Fibroblast of the aortic adventitia (primary cell): ENCODE results near the gene KRTAP16-1. TPM values are rescaled to one million over a fixed set of nuclear protein-coding genes. Genes with fewer than 3 reads are reported as not detected.

Experiments used
- DNase-seq: peaks from one replicate; pipeline ENCODE4 v3.0.0-alpha.2; 2010; ENCODE audit warnings: low read depth
- H3K4me3 ChIP-seq: 2 replicates; pipeline ENCODE4 v1.5.1; 2011; ENCODE audit warnings: low read depth, mild to moderate bottlenecking, control low read depth, low read length, moderate library complexity
- total RNA-seq: library from RNA; depleted of rRNA; stranded (reverse); fragments of >200 nt; gene quantifications from 2 replicates; pipeline ENCODE4 v1.2.3, GENCODE V29; 2012; ENCODE audit warnings: low replicate concordance
- TF ChIP-seq, protein P1 (sequence below): IDR thresholded peaks from 2 replicates; pipeline ENCODE4 v1.5.1; 2011; ENCODE audit warnings: mild to moderate bottlenecking, low read length, control low read depth, inconsistent platforms; ENCODE audit not compliant: insufficient read depth

KRTAP16-1 gene
- total RNA-seq, 1 donor: not detected

DNA sequence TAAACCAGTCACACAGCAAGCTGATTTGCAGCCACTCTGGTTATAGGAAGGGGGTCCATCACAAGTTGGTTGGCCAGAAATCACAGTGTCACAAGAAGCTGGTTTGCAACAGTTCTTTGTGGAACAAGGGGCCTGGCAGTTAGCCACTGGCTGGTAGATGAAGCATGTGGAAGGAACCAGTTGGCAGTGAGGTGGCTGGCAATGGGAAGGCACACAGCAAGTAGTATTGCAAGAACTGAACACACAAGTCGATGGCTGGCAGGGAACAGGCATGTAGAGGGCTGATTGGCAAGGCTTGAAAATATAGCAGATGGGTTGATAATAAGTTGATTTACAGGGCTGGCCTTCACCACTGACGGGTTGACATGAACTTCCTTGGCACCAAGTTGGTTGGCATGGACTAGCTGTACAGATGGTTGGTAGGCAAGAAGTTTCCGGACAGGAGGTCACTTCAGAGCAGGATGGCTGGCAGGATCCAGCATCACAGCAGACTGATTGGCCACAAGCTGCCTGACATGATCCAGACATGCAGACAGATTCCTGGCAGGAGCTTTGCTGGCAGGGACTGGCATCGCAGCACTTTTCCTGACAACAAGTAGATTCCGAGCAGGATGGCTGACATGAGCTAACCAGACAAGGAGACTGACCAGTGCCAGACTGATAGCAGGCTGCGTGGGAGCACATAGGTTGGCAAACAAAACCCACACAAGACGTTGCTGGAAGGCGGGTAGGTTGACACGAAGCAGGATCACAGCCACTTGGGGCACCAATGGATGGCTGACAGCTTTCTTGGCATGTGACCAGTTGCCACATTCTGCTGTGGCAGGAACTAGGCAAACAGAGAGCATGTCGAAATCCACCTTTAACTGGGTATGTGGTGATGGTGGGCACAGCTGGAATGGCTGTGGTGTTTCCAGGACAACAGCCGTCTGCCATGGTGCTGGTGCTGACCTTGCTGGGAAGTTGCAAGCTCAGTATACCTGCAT, 6.9 kb downstream of the KRTAP16-1 start, which contains the start of gene KRTAP29-1:
Gene KRTAP29-1 (minus strand): TSS at position 936 of the 986 bp plus-strand sequence. CDS start 0 bp downstream, at position 936.
- no peak for DNase-seq
- H3K4me3 ChIP-seq: no peak within 1 kb of the TSS
- TF ChIP-seq, protein P1, sequence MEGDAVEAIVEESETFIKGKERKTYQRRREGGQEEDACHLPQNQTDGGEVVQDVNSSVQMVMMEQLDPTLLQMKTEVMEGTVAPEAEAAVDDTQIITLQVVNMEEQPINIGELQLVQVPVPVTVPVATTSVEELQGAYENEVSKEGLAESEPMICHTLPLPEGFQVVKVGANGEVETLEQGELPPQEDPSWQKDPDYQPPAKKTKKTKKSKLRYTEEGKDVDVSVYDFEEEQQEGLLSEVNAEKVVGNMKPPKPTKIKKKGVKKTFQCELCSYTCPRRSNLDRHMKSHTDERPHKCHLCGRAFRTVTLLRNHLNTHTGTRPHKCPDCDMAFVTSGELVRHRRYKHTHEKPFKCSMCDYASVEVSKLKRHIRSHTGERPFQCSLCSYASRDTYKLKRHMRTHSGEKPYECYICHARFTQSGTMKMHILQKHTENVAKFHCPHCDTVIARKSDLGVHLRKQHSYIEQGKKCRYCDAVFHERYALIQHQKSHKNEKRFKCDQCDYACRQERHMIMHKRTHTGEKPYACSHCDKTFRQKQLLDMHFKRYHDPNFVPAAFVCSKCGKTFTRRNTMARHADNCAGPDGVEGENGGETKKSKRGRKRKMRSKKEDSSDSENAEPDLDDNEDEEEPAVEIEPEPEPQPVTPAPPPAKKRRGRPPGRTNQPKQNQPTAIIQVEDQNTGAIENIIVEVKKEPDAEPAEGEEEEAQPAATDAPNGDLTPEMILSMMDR: no peak

DNA sequence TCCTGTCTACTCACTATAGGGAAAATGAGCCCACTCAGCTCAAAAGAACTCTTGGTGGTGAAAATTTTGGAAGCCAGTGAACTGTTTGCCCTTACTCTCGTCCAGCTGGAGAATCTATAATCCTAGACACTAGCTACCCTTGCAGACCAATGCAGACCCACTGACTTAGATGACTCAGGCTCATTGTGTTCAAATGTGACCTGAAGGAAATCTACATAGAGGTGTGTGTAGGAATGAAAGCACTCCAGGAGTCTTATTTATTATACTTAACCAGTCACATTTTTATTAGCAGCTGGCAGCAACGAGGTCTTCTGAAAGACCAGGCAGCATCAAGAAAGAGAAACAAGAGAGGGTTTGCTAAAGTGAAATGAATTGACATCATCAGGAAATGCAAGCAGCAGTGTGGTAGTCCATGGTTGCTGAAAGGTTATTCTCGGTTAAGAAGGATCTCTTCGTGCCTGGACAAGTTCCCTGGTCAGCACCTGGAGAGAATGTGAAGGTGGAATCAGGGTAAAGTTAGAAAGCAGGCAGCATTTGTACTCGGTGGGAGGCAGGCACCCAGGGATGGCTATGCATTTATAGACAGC, 7.8 kb downstream of the KRTAP16-1 start:
- no peak for DNase-seq
- TF ChIP-seq, protein P1: no peak
- no peak overlapping the region for H3K4me3 ChIP-seq

DNA sequence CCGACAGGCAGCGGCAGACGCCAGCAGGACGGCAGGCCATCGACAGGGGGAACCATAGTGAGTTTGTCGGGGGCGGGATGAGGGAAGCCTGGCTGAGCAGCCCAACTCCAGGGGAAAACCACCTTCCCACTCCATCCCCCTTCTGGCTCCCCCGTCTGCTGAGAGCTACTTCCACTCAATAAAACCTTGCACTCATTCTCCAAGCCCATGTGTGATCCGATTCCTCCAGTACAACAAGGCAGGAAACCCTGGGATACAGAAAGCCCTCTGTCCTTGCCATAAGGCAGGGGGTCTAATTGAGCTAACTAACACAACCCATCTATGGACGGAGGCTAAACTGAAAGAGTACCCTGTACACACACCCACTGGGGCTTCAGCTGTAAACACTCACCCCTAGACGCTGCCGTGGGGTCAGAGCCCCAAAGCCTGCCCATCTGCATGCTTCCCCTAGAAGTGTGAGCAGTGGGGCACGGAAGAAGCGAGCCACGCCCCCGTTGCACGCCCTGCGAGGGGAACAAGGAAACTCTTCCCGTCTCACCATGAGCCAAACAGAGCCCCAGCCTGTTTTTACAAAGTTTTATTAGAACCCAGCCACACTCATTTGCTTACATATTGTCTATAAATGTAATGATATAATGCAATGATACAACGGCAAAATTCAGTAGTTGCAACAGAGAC, 10.5 kb downstream of the KRTAP16-1 start:
- TF ChIP-seq, protein P1: no peak
- no peak overlapping the region for H3K4me3 ChIP-seq
- DNase-seq: no peak

DNA sequence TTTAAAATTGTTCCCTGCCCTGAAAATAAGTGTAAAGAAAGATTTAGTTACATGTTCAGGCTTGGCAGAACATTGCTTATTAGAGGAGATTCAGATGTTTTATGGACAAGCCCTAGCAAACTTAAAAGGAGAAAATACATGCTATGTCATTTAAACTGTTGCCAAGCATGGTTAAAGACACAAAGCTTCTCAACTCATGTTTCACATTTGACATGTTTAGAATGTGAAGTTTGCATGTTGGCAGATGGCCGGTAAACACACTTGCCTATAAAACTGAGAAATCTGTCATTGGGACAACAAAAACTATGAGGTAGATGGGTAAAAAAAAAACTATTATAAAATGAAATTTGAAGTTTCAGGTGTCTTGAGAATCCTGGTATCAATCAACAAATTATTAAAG, 12.3 kb downstream of the KRTAP16-1 start:
- TF ChIP-seq, protein P1: no peak
- no peak for DNase-seq
- no peak overlapping the region for H3K4me3 ChIP-seq

DNA sequence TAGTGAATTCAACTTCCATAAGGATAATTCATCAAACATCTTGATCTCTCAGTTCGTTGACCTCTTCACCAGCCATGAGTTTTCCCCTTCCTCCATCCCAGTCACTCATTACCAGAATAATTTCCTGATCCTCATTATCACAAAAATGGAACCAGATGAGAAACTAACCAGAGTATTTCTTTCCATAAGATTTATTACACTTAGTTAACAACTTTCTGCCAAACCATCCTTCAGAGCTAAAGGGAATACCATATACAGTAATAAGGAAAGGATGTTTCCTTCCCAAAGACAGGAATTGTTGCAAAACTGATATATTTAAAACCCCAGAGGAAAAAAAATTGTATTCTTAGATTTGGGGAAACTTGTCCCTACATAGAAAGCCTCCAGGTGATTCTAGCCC, 15.1 kb downstream of the KRTAP16-1 start:
- no peak overlapping the region for H3K4me3 ChIP-seq
- no peak for DNase-seq
- TF ChIP-seq, protein P1: no peak

DNA sequence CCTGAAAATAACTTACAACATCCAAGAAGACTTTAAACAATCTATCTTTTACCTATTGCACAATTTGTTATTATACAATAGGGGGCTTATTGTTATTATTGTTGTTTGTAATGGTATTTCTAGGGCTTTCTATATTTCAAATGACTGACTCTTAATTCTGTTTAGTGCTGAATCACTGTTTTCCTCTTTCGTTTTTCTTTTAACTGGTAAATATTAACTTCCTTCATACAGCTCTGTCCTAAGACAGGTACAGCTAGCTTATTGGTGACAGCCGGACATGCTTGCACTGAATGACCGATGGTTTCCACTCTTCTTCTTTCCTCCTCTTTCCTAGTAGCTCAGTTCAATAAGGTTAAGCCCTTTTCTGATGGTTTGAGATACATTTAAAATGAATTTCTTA, 22.1 kb downstream of the KRTAP16-1 start:
- TF ChIP-seq, protein P1: no peak
- DNase-seq: no peak

More for the DNA sequence above, 22.1 kb downstream of the KRTAP16-1 start:
- no peak overlapping the region for H3K4me3 ChIP-seq
